Measurements from ENCODE around the gene DEFB119.
"Not testable (repeated sequence)": the region's sequence is repeated elsewhere in the genome, so short reads cannot be mapped to it uniquely, and the experiment has no call there.

DEFB119 gene, protein sequence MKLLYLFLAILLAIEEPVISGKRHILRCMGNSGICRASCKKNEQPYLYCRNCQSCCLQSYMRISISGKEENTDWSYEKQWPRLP

DNA sequence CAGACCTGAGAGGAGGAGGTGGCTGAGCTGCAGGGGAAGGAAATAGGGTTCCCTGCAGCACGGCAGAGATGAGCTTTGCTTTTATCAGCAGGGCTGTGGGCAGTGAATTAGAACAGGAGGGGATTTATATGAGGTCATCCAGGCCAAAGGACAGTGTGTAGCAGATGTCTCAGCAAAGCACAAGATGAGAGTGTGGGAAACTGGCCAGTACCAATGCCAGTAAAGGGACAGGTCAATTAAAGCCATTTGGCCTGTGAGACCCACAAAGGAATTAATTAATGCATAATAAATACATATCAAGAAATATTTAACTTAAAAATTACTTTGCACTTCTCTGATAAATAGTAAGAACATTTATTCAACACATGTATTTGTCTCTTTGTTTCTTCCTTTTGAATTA lies at the start of gene DEFB119:
Gene DEFB119, minus strand, starts transcription at position 101 of the 400 bp plus-strand sequence. CDS start 107 bp downstream, outside the sequence.
- DNase-seq: no peak

DNA sequence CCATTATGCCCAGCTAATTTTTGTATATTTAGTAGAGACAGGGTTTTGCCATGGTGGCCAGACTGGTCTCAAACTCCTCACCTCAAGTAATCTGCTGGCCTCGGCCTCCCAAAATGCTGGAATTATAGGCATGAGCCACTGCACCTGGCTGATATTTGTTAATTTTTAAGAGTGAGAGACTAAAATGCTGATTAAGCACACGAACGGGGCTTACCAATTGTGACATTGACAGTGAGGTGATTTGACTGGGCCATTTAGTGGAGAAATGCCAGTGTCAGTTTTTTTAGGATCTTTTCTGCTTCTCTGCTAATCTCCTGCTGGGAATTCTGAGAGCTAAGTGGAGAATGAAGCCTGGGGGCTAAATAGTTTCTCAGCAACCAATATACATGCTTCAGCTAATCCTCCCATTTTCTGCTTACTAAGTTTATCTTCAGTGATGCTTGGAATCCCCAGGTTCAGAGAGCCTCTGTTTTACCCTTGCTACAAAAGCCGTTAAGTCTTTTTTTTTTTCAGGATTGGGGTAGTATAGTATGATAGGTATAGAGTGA lies 40.3 kb upstream of the DEFB119 start:
- no peak for DNase-seq

DNA sequence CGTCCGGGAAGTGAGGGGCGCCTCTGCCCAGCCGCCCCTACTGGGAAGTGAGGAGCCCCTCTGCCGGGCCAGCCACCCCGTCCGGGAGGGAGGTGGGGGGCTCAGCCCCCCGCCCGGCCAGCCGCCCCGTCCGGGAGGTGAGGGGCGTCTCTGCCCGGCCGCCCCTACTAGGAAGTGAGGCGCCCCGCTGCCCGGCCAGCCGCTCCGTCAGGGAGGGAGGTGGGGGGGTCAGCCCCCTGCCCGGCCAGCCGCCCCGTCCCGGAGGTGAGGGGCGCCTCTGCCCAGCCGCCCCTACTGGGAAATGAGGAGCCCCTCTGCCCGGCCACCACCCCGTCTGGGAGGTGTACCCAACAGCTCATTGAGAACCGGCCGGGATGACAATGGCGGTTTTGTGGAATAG lies 37.2 kb upstream of the DEFB119 start:
- DNase-seq: not testable (repeated sequence)

DNA sequence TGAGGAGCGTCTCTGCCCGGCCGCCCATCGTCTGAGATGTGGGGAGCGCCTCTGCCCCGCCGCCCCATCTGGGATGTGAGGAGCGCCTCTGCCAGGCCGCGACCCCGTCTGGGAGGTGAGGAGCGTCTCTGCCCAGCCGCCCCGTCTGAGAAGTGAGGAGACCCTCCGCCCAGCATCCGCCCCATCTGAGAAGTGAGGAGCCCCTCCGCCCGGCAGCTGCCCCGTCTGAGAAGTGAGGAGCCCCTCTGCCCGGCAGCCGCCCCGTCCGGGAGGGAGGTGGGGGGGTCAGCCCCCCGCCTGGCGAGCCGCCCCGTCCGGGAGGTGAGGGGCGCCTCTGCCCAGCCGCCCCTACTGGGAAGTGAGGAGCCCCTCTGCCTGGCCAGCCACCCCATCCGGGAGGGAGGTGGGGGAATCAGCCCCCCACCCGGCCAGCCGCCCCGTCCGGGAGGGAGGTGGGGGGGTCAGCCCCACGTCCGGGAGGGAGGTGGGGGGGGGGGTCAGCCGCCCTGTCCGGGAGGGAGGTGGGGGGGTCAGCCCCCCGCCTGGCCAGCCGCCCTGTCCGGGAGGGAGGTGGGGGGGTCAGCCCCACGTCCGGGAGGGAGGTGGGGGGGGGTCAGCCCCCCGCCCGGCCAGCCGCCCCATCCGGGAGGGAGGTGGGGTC lies 36.6 kb upstream of the DEFB119 start:
- not testable (repeated sequence) for DNase-seq

DNA sequence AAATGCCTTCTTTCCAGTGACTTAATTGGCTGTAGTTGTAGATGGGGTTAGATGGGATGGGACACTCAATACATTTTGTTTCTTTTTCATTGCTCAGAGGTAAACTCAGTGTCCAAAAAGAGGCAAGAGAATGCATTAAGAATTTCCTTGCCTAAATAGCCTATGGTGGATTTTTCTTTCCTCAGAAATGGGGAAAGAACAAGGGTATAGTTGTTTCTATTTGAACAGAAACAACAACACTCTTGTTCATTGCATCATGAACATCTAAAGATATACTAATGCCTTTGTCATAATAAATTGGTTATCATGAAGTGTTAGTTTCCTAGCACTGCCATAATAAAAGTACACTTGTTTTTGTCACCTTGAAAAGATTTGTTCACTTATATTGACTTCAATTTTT lies 35.4 kb upstream of the DEFB119 start:
- no peak for DNase-seq

DNA sequence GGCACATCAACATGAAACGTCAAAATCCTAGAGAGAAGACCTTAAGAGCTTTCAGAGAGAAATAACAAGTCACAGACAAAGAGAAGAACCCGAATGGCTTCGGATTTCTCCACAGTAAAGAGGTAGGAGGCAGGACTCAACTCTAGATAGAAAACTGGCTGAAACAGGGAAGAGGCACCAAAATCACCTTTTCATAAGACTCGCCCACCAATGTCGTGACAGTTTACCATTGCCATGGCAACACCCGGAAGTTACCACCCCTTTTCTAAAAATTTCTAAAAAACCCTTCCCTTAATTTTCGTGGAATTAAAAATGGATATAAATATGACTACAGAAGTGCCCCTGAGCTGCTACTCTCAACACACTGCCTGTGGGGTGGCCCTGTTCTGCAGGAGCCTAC lies 27.9 kb upstream of the DEFB119 start:
- DNase-seq: no peak

DNA sequence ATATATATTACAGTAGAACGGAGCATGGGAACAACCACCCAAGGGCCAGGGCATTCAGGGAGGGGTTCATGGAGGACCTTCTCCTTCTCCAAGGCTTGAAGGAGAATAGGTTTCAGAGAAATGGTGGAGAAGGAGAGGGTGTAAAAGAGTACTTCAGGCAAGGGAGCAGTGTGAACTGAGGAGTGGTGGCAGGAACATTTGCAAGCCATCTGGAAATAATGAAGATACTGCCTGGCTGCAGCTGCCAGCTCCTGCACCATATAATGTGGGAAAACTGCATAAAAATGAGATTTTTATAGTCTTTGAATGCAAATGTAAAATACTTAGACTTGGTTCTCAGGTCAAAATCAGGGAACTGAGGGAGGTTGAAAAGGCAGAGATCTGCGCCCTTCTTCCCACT lies 25.3 kb upstream of the DEFB119 start:
- DNase-seq: no peak

DNA sequence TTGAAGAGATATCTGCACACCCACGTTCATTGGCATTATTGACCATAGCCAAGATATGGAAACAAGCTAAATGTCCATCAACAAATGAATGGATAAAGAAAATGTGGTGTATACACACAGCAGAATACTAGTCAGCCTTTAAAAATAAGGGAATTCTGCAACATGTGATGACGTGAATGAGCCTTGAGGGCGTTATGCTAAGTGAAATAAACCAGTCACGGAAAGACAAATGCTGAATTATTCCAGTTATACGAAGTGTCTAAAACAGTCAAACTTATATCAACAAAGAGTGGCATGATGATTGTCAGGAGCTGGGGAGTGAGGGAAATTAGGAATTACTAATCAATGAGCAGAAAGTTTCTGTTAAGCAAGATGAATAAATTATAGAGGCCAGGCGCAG lies 24.0 kb upstream of the DEFB119 start:
- no peak for DNase-seq

DNA sequence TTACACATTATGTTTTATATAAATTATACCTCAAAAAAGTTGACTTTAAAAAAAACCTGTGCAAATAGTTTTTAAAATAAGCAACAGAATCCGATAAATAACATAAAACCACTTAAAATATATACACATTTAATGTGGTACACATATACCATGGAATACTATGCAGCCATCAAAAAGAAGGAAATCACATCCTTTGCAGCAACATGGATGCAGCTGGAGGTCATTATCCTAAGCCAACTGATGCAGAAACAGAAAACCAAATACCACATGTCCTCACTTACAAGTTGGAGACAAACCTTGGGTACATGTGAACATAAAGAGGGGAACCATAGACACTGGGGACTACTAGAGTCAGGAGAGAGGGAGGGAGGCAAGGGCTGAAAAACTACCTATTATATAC lies 19.6 kb upstream of the DEFB119 start:
- no peak for DNase-seq

DNA sequence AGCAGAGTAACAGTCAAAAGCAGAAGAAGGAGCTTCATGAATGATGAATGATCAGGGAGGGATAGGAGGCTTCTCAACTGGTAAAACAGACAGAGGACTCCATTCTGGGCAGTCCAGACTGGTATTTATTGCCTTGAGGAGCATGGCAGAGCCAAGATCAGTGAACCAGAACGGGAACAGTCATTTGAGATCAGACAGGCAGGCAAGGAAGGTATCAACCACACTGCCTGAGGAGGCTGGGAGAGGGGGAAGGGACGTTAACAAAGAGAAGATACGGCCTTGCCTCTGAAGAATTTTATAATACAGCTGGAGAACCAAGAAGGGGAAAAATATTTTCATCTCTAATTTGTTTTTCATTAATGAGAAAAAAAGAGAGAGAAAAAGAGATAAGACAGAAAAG lies 15.7 kb upstream of the DEFB119 start, which contains the start of gene DEFB121:
Gene DEFB121, minus strand, starts transcription at position 101 of the 400 bp plus-strand sequence. Its CDS starts 63 bp downstream, at position 38.
- no peak for DNase-seq

DNA sequence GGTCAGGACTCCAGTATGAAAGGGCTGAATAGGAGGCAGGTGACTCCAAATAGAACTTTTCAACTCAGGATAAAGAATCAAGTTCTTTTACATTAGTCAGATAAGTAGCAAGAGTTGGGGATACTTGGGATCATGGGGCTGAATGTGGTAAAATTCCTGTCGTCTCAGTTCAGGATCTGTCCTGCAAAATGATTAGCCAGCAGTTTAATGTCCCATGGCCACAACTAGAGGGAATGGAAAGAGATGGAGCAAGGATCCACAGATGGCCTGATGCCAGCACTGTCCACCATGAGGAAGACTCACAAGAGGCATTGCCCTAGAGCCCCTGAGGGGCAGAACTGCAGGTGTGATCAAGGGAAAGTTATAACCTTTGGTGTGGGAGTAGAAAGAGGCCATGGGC lies 13.5 kb upstream of the DEFB119 start:
- DNase-seq: no peak

DNA sequence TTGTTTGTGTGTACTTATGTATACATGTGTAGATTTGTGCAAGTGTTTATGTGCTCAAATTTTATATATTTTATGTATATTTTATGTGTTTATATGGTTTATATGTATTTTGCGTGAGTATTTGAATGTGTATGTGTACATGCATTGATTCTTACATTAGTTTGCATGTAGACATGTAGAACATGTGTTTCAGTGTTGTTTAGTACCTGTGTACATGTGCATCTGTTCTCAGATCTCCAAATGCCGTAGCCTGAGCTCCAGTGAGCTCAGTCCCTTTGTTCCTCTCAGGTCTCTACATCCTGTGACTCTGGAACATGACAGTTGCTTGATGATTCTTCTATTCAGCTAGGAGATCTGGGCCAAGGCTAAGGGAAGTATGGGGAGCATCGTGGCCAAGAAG lies 4.5 kb upstream of the DEFB119 start:
- DNase-seq: no peak

DNA sequence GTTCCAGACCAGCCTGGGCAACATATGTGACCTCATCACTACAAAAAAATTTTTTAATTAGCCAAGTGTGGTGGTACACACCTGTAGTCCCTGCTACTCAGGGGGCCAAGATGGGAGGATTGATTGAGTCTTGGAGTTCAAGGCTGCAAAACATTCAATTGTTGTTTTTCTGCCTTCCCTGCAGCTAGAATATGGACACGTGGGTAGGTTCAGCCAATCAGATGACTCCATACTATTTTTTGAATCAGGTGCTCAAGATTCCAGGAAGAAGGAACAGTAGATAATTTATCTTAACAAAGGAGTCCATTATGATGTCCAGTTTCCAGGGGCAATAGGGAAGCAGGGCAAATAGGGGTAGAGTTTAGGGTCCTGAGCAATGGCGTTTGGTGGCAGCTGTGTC lies 2.4 kb upstream of the DEFB119 start:
- no peak for DNase-seq

DNA sequence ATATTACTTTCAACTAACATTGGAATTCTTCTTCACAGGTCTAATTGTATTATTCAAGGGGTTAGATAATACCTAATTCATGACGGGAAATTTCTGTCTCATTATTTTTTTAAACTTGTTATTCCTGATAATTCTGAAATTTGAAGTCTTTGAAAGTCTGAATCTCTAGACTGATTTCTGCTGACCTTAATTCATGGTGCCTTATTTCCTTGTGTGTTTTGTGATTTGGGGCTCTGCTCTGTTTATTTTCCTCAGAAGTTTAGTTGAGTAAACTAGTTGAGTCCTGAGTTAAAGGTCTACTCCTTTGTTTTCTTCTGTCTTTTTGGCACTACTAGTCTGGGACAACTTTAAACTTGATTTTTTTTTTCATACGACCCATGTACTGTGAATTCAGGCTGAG lies 16.0 kb downstream of the DEFB119 start:
- no peak for DNase-seq

DNA sequence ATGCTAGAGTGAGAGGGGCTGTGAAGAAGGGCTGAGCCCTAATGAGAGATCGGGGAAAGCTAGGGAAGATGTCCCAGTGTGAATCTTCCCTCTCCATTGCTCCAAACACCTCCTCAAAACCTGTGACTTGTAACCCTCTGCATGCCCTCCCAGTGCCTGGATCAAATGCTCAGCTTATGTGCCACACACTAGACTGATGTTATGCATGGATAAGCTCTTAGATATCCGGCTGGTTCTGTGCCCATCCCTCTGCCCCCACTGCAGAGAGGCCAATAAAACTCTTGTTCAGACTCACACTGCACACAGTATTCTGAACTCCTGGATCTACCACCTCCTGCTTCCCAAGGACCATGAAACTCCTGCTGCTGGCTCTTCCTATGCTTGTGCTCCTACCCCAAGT lies 22.1 kb downstream of the DEFB119 start, which contains the start of gene DEFB118:
Gene DEFB118, plus strand, starts transcription at position 301 of the 400 bp plus-strand sequence. Its CDS starts 50 bp downstream, at position 351.
- no peak for DNase-seq

DNA sequence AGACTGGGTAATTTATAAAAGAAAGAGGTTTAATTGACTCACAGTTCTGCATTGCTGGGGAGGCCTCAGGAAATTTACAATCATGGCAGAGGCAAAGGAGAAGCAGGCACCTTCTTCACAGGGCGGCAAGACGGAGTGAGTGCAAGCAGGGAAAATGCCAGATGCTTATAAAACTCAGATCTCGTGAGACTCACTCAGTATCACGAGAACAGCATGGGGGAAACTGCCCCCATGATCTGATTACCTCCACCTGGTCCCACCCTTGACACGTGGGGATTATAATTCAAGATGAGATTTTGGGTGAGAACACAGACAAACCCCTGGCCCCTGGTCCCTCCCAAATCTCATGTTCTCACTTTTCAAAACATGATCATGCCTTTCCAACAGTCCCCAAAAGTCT lies 26.1 kb downstream of the DEFB119 start:
- DNase-seq: not testable (repeated sequence)

DNA sequence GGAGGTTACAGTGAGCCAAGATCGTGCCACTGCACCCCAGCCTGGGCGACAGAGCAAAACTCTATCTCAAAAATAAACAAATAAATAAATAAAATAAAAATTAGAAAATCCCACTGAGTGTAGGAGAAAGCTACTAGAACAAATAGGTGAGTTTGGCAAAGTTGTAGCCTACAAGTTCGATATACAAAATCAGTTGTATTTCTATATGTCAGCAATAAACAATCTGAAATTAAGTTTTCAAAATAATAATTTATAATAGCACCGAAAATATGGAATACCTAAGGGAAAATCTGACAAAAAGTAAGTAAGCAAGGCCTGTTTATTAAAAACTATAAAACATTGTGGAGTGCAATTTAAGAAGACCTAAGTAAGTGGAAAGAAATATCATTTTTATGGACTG lies 27.1 kb downstream of the DEFB119 start:
- no peak for DNase-seq

DNA sequence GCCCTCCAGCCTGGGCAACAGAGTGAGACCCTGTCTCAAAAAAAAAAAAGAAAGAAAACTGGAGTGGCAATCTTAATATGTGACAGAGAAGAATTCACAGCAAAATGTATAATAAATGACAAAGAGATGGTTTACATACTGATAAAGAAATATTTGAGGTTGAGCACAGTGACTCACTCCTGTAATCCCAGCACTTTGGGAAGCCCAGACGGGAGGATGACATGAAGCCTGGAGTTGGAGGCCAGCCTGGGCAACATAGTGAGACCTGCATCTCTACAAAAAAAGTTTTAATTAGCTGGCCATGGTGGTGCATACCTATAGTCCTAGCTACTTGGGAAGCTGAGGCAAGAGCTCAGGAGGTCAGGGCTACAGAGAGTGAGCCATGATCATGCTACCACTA lies 34.4 kb downstream of the DEFB119 start:
- DNase-seq: no peak

DNA sequence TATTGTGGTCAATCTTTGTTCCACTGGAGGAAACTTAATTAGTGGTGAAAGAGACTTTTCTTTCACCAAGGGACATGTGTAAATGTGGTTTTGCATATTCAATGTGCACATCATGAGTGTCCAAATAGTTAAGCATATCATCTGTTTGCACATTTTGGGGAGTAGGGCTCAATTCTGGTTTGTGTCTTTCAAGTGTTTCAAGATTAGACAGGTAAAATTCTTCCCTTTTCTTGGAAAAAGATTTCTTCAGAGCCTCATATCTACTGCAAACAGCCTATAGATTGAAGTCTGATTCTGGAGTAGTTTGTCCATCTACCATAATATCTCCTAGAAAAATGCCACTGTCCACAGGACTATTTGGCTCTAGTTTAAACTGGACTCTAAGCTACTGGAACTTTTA lies 48.9 kb downstream of the DEFB119 start:
- no peak for DNase-seq

DNA sequence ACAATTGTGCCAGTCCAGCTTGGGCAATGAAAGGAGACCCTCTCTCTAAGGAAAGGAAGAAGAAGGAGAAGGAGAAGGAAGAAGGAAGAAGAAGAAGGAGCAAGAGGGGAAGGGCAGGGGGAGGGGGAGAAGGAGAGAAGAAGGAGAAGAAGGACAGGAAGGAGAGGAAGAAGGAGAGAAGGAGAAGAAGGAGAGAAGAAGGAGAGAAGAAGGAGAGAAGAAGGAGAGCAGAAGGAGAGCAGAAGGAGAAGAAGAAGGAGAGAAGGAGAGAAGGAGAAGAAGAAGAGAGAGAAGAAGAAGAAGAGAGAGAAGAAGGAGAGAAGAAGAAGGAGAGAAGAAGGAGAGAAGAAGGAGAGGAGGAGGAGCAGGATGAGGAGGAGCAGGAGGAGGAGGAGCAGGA lies 59.5 kb downstream of the DEFB119 start:
- DNase-seq: no peak

All from NCI-H526 (cell line).